Measurements from ENCODE around the gene PMS1.

Gene PMS1

GRCh38 chr2:189794310-189794709 lies 10.1 kb downstream of the PMS1 start:
- no peak for DNase-seq (ENCODE audit: low read depth)
- TF ChIP-seq, protein P1, sequence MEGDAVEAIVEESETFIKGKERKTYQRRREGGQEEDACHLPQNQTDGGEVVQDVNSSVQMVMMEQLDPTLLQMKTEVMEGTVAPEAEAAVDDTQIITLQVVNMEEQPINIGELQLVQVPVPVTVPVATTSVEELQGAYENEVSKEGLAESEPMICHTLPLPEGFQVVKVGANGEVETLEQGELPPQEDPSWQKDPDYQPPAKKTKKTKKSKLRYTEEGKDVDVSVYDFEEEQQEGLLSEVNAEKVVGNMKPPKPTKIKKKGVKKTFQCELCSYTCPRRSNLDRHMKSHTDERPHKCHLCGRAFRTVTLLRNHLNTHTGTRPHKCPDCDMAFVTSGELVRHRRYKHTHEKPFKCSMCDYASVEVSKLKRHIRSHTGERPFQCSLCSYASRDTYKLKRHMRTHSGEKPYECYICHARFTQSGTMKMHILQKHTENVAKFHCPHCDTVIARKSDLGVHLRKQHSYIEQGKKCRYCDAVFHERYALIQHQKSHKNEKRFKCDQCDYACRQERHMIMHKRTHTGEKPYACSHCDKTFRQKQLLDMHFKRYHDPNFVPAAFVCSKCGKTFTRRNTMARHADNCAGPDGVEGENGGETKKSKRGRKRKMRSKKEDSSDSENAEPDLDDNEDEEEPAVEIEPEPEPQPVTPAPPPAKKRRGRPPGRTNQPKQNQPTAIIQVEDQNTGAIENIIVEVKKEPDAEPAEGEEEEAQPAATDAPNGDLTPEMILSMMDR (IDR thresholded peaks at IDR 0.05; ENCODE audit: low read length, missing control alignments): no peak
- H3K4me3 ChIP-seq (replicated peaks; ENCODE audit: low read depth, low read length): no peak overlapping the region

DNA sequence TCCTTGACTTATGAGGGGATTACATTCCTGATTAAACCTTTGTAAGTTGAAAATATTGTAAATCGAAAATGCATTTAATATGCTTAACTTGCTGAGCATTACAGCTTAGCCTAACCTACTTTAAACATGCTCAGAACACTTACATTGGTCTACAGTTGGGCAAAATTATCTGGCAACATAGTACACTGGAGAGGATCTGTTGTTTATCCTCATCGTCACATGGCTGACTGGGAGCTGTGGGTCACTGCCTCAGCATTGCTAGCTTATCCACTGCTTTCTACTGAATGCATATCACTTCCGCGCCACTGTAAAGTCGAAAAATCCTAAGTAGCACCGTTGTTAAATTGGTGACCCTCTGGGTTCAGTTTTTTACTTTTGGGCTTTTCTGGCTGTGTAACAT lies 13.7 kb downstream of the PMS1 start:
- DNase-seq (ENCODE audit: low read depth): no peak
- no peak overlapping the region for H3K4me3 ChIP-seq (replicated peaks; ENCODE audit: low read depth, low read length)
- TF ChIP-seq, protein P1 (IDR thresholded peaks at IDR 0.05; ENCODE audit: low read length, missing control alignments): no peak

GRCh38 chr2:189798312-189799029 lies 14.2 kb downstream of the PMS1 start:
- TF ChIP-seq, protein P1 (IDR thresholded peaks at IDR 0.05; ENCODE audit: low read length, missing control alignments): peak; percentile 62
- H3K4me3 ChIP-seq (replicated peaks; ENCODE audit: low read depth, low read length): no peak overlapping the region
- peak; percentile 77 for DNase-seq (ENCODE audit: low read depth)

DNA sequence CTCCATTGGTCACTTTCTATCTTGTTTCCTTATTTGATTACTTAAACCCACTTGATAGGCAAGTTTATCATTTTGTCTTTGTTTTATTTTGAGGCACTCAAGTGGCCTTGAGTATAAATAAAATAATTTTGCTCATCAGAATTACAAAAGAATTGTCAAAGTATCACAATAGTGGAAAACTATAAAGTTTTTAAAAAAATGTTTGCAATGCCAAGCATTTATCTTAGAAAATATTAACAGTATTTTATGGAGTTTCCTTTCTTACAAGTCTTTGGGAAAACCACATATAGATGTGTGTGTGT lies 14.7 kb downstream of the PMS1 start:
- DNase-seq (ENCODE audit: low read depth): no peak
- TF ChIP-seq, protein P1 (IDR thresholded peaks at IDR 0.05; ENCODE audit: low read length, missing control alignments): no peak
- no peak overlapping the region for H3K4me3 ChIP-seq (replicated peaks; ENCODE audit: low read depth, low read length)

- peak; percentile 55 for DNase-seq (ENCODE audit: low read depth)
- TF ChIP-seq, protein P1 (IDR thresholded peaks at IDR 0.05; ENCODE audit: low read length, missing control alignments): no peak
- H3K4me3 ChIP-seq (replicated peaks; ENCODE audit: low read depth, low read length): no peak overlapping the region
These were observed 15.3 kb downstream of the PMS1 start for GRCh38 chr2:189799531-189799930.

GRCh38 chr2:189802396-189802912 lies 18.2 kb downstream of the PMS1 start:
- DNase-seq (ENCODE audit: low read depth): no peak
- TF ChIP-seq, protein P1 (IDR thresholded peaks at IDR 0.05; ENCODE audit: low read length, missing control alignments): no peak
- no peak overlapping the region for H3K4me3 ChIP-seq (replicated peaks; ENCODE audit: low read depth, low read length)

DNA sequence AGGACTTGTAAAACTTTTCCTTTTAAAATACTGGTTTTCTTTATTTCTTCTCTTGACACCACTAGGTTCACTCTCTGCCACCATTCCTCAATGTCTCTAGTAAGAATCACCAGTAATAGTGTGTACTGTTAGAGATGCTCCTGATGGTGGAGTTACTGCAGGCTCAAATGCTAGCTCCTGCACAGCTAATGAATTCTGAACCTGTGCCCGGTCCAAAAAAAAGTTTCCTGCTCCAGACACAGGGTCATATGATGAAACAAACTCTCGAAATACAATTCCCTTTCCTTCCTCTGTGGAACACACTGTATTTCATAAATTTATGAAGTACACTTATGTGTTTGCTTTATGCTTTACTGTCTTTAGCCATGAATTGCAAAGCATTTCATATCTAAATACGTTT lies 19.2 kb downstream of the PMS1 start:
- no peak for DNase-seq (ENCODE audit: low read depth)
- no peak overlapping the region for H3K4me3 ChIP-seq (replicated peaks; ENCODE audit: low read depth, low read length)
- TF ChIP-seq, protein P1 (IDR thresholded peaks at IDR 0.05; ENCODE audit: low read length, missing control alignments): no peak
